ENCODE data around the gene SND1. TPM values are rescaled to one million over a fixed set of nuclear protein-coding genes. Genes with fewer than 3 reads are reported as not detected.

The SND1 gene
- total and polyA plus RNA-seq, 2 donors (not counting 1 experiment from before 2014, with no cell fraction given): 137 to 174 TPM

- no peaks in the 10 kb centered on the region for H3K27me3 ChIP-seq (ENCODE audit: control insufficient read depth, insufficient read depth, low read length)
- H3K9me3 ChIP-seq (ENCODE audit: control insufficient read depth, insufficient read depth, low read depth, low read length): no peaks in the 10 kb centered on the region
- peaks cover 2% of the 10 kb centered on the region for H3K36me3 ChIP-seq (ENCODE audit: control insufficient read depth, insufficient read depth, low read length)
- H3K27ac ChIP-seq (ENCODE audit: insufficient read depth, low read length): no peak overlapping the region
- H2AFZ ChIP-seq (ENCODE audit: low read length): no peak overlapping the region
- H3K9ac ChIP-seq (ENCODE audit: insufficient read depth, low read length): no peak overlapping the region
- H3K4me3 ChIP-seq (replicated peaks in 1 of 4; ENCODE audit: control extremely low read depth in 1 of 4, insufficient read depth in 1 of 4, low read depth in 3 of 4, low read length in 4 of 4): no peak overlapping the region
- H3K4me2 ChIP-seq (ENCODE audit: extremely low read depth, insufficient read depth, low read length): no peak overlapping the region
- H4K20me1 ChIP-seq (ENCODE audit: control insufficient read depth, extremely low read depth, insufficient read depth, low read length): no peaks in the 10 kb centered on the region
- no peak for DNase-seq (ENCODE audit: low read depth in 2 of 2)
- no peak for TF ChIP-seq EZH2 (IDR thresholded peaks at IDR 0.05; ENCODE audit: low read length, missing control alignments)
- no peak for TF ChIP-seq CTCF (conservative IDR thresholded peaks at IDR 0.05 in 1 of 2, IDR thresholded peaks at IDR 0.05 in 1 of 2; ENCODE audit: low read depth in 1 of 2, low read length in 2 of 2)
- no peaks in the 10 kb centered on the region for H3K79me2 ChIP-seq (ENCODE audit: control insufficient read depth, insufficient read depth, low read length)
- peaks cover 3% of the 10 kb centered on the region for H3K4me1 ChIP-seq (ENCODE audit: control insufficient read depth, extremely low read depth, insufficient read depth, low read length)
Observed at GRCh38 chr7:128026551-128026950, 374.6 kb downstream of the SND1 start.

- no peak overlapping the region for H3K9ac ChIP-seq (ENCODE audit: insufficient read depth, low read length)
- H3K4me2 ChIP-seq (ENCODE audit: extremely low read depth, insufficient read depth, low read length): no peak overlapping the region
- no peak overlapping the region for H2AFZ ChIP-seq (ENCODE audit: low read length)
- no peak overlapping the region for H3K4me3 ChIP-seq (replicated peaks in 1 of 4; ENCODE audit: control extremely low read depth in 1 of 4, insufficient read depth in 1 of 4, low read depth in 3 of 4, low read length in 4 of 4)
- DNase-seq (ENCODE audit: low read depth in 2 of 2): no peak
- H3K36me3 ChIP-seq (ENCODE audit: control insufficient read depth, insufficient read depth, low read length): peaks cover 2% of the 10 kb centered on the region
- no peaks in the 10 kb centered on the region for H3K79me2 ChIP-seq (ENCODE audit: control insufficient read depth, insufficient read depth, low read length)
- no peak overlapping the region for H3K27ac ChIP-seq (ENCODE audit: insufficient read depth, low read length)
- no peaks in the 10 kb centered on the region for H3K4me1 ChIP-seq (ENCODE audit: control insufficient read depth, extremely low read depth, insufficient read depth, low read length)
- H3K9me3 ChIP-seq (ENCODE audit: control insufficient read depth, insufficient read depth, low read depth, low read length): no peaks in the 10 kb centered on the region
- TF ChIP-seq CTCF (conservative IDR thresholded peaks at IDR 0.05 in 1 of 2, IDR thresholded peaks at IDR 0.05 in 1 of 2; ENCODE audit: low read depth in 1 of 2, low read length in 2 of 2) (no peak), EZH2 (IDR thresholded peaks at IDR 0.05; ENCODE audit: low read length, missing control alignments) (no peak)
- H3K27me3 ChIP-seq (ENCODE audit: control insufficient read depth, insufficient read depth, low read length): no peaks in the 10 kb centered on the region
- no peaks in the 10 kb centered on the region for H4K20me1 ChIP-seq (ENCODE audit: control insufficient read depth, extremely low read depth, insufficient read depth, low read length)
Observed at GRCh38 chr7:128027485-128027980, 375.5 kb downstream of the SND1 start.

DNA sequence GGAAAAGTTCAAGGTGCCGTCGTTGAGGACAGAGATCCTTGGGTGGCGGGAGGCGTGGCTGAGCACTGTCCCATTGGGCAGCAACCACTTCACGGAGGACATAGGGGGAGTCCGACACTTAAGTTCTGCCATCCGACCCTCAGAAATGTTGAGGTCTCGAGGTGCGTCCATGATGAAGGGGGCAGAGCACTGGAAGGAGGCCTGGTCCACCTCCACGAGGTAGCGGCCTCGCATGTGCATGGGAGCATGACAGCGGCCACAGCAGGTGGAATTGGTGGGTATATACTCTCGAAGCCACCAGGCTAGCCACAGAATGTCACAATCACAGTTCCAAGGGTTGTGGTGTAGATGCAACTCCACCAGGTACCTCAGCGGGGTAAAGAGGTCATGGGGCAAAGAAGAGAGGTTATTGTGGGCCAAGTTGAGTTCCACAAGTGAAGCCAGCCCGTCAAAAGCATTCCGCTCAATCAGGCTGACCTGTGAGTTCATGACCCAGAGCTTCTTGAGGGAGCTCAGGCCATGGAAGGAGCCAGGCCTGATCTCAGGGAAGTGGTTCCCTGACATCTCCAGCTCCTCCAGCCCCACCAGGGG lies 377.5 kb downstream of the SND1 start:
- TF ChIP-seq EZH2 (IDR thresholded peaks at IDR 0.05; ENCODE audit: low read length, missing control alignments) (no peak), CTCF (conservative IDR thresholded peaks at IDR 0.05 in 1 of 2, IDR thresholded peaks at IDR 0.05 in 1 of 2; ENCODE audit: low read depth in 1 of 2, low read length in 2 of 2) (no peak)
- H3K79me2 ChIP-seq (ENCODE audit: control insufficient read depth, insufficient read depth, low read length): no peaks in the 10 kb centered on the region

More for the DNA sequence above, 377.5 kb downstream of the SND1 start:
- no peak overlapping the region for H3K4me2 ChIP-seq (ENCODE audit: extremely low read depth, insufficient read depth, low read length)
- H3K27ac ChIP-seq (ENCODE audit: insufficient read depth, low read length): no peak overlapping the region
- no peaks in the 10 kb centered on the region for H3K27me3 ChIP-seq (ENCODE audit: control insufficient read depth, insufficient read depth, low read length)
- no peak for DNase-seq (ENCODE audit: low read depth in 2 of 2)
- H3K9ac ChIP-seq (ENCODE audit: insufficient read depth, low read length): no peak overlapping the region
- peaks cover 2% of the 10 kb centered on the region for H3K36me3 ChIP-seq (ENCODE audit: control insufficient read depth, insufficient read depth, low read length)
- no peaks in the 10 kb centered on the region for H4K20me1 ChIP-seq (ENCODE audit: control insufficient read depth, extremely low read depth, insufficient read depth, low read length)
- H3K4me3 ChIP-seq (replicated peaks in 1 of 4; ENCODE audit: control extremely low read depth in 1 of 4, insufficient read depth in 1 of 4, low read depth in 3 of 4, low read length in 4 of 4): no peak overlapping the region
- H2AFZ ChIP-seq (ENCODE audit: low read length): no peak overlapping the region
- no peaks in the 10 kb centered on the region for H3K9me3 ChIP-seq (ENCODE audit: control insufficient read depth, insufficient read depth, low read depth, low read length)
- no peaks in the 10 kb centered on the region for H3K4me1 ChIP-seq (ENCODE audit: control insufficient read depth, extremely low read depth, insufficient read depth, low read length)
